DND-41 (cell line): ENCODE data around the gene HABP4.

ENCODE experiments used
- ATAC-seq: fragments of 200-7000 bp; cut with Tn5 transposase; 3 replicates; pipeline ENCODE4 v1.9.1; 2021; ENCODE audit warnings: low read depth; ENCODE audit not compliant: insufficient read depth
- DNase-seq: peaks from one replicate; pipeline ENCODE4 v3.0.0-alpha.2; 2020
- H2AFZ ChIP-seq: 2 replicates; pipeline ENCODE4 v1.6.0; 2012; ENCODE audit warnings: low read depth, low read length
- H3K27ac ChIP-seq: 2 replicates; pipeline ENCODE4 v1.5.1; 2012; ENCODE audit warnings: low read length, inconsistent platforms
- H3K27me3 ChIP-seq: fragments of 200-600 bp; sonication (generic); 2 replicates; pipeline ENCODE4 v1.6.0; 2012; ENCODE audit warnings: low read length, mild to moderate bottlenecking, inconsistent platforms; ENCODE audit not compliant: insufficient read depth, poor library complexity
- H3K36me3 ChIP-seq: 2 replicates; pipeline ENCODE4 v1.5.1; 2012; ENCODE audit warnings: low read length, inconsistent platforms; ENCODE audit not compliant: insufficient read depth
- H3K4me1 ChIP-seq: 2 replicates; pipeline ENCODE4 v1.5.1; 2012; ENCODE audit warnings: mild to moderate bottlenecking, low read length; ENCODE audit not compliant: insufficient read depth
- H3K4me2 ChIP-seq: 2 replicates; pipeline ENCODE4 v1.6.0; 2012; ENCODE audit warnings: mild to moderate bottlenecking, moderate library complexity, low read length, inconsistent platforms; ENCODE audit not compliant: insufficient read depth
- H3K4me3 ChIP-seq, 2 experiments: fragments of 200-600 bp in 1 of 2; shearing (Covaris generic) in 1 of 2; 2 replicates each; pipeline ENCODE4 v1.5.1; 2012 to 2016; ENCODE audit warnings: inconsistent platforms in 2 of 2, low read length in 2 of 2, mild to moderate bottlenecking in 2 of 2, low read depth in 1 of 2, moderate library complexity in 1 of 2
- H3K79me2 ChIP-seq: 2 replicates; pipeline ENCODE4 v1.6.0; 2012; ENCODE audit warnings: low read length, inconsistent platforms; ENCODE audit not compliant: insufficient read depth
- H3K9ac ChIP-seq: 2 replicates; pipeline ENCODE4 v1.6.0; 2012; ENCODE audit warnings: low read depth, mild to moderate bottlenecking, inconsistent platforms, low read length, moderate library complexity
- H3K9me3 ChIP-seq: 2 replicates; pipeline ENCODE4 v1.5.1; 2012; ENCODE audit warnings: low read length, moderate library complexity, mild to moderate bottlenecking, inconsistent platforms; ENCODE audit not compliant: insufficient read depth, severe bottlenecking
- H4K20me1 ChIP-seq: 2 replicates; pipeline ENCODE4 v1.6.0; 2012; ENCODE audit warnings: low read length; ENCODE audit not compliant: insufficient read depth
- CTCF ChIP-seq: IDR thresholded peaks from 2 replicates; pipeline ENCODE4 v1.5.1; 2012; ENCODE audit warnings: borderline replicate concordance, low read length, moderate library complexity, mild to moderate bottlenecking; ENCODE audit not compliant: poor library complexity, severe bottlenecking; ENCODE audit errors: extremely low read depth
- EZH2 ChIP-seq: IDR thresholded peaks from 3 replicates; pipeline ENCODE4 v1.6.1; 2012; ENCODE audit warnings: borderline replicate concordance, low read depth, mild to moderate bottlenecking, moderate library complexity, low read length, inconsistent platforms; ENCODE audit not compliant: severe bottlenecking

The HABP4 gene, protein sequence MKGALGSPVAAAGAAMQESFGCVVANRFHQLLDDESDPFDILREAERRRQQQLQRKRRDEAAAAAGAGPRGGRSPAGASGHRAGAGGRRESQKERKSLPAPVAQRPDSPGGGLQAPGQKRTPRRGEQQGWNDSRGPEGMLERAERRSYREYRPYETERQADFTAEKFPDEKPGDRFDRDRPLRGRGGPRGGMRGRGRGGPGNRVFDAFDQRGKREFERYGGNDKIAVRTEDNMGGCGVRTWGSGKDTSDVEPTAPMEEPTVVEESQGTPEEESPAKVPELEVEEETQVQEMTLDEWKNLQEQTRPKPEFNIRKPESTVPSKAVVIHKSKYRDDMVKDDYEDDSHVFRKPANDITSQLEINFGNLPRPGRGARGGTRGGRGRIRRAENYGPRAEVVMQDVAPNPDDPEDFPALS

GRCh38 chr9:96449845-96450612 lies at the start of gene HABP4:
TSS of gene HABP4 (plus strand) at chr9:96450169. CDS start at chr9:96450280, 111 bp downstream.
- Histone ChIP-seq H3K27me3 (no peaks in the 10 kb centered on the region), H3K9ac (peak within 1 kb of the TSS; percentile 61), H3K36me3 (no peaks in the 10 kb centered on the region), H3K4me1 (peaks cover 21% of the 10 kb centered on the region), H3K79me2 (no peaks in the 10 kb centered on the region), H3K4me2 (peak within 1 kb of the TSS; percentile 98), H3K27ac (peak within 1 kb of the TSS; percentile 44; the same call in 1 of the 2 replicates), H2AFZ (peak within 1 kb of the TSS; percentile 94), H3K4me3 (peak within 1 kb of the TSS; percentile 29 to 74; a peak in 3 of 4 replicates), H4K20me1 (no peaks in the 10 kb centered on the region), H3K9me3 (no peaks in the 10 kb centered on the region)
- peak; percentile 97 for ATAC-seq
- no peak for TF ChIP-seq CTCF
- TF ChIP-seq EZH2: no peak
- peak; percentile 91 for DNase-seq

GRCh38 chr9:96408409-96409280 lies 41.3 kb upstream of the HABP4 start:
- Histone ChIP-seq H3K4me3 (no peak overlapping the region), H3K9ac (no peak overlapping the region), H3K27me3 (no peaks in the 10 kb centered on the region), H3K79me2 (peaks cover 95% of the 10 kb centered on the region), H2AFZ (no peak overlapping the region), H3K4me1 (peaks cover 22% of the 10 kb centered on the region; the same call in 1 of the 2 replicates), H3K27ac (no peak overlapping the region), H4K20me1 (peaks cover 75% of the 10 kb centered on the region), H3K4me2 (no peak overlapping the region), H3K9me3 (no peaks in the 10 kb centered on the region), H3K36me3 (peaks cover 44% of the 10 kb centered on the region)
- TF ChIP-seq EZH2: no peak
- no peak for TF ChIP-seq CTCF
- DNase-seq (no peak), ATAC-seq (peak; percentile 33; the same call in 1 of the 3 replicates)

GRCh38 chr9:96411129-96411838 lies 38.7 kb upstream of the HABP4 start:
- no peak for DNase-seq
- peaks cover 96% of the 10 kb centered on the region for H3K79me2 ChIP-seq
- TF ChIP-seq EZH2 (no peak), CTCF (no peak)
- no peak for ATAC-seq
- no peak overlapping the region for H3K4me3 ChIP-seq
- peaks cover 77% of the 10 kb centered on the region for H4K20me1 ChIP-seq
- H2AFZ ChIP-seq: no peak overlapping the region
- H3K9ac ChIP-seq: no peak overlapping the region
- H3K27me3 ChIP-seq: no peaks in the 10 kb centered on the region
- H3K27ac ChIP-seq: no peak overlapping the region
- H3K4me1 ChIP-seq: peaks cover 47% of the 10 kb centered on the region
- H3K4me2 ChIP-seq: peak overlapping the region; percentile 27; the same call in 1 of the 2 replicates
- peaks cover 59% of the 10 kb centered on the region for H3K36me3 ChIP-seq
- no peaks in the 10 kb centered on the region for H3K9me3 ChIP-seq
